Activated T-helper 1 cell treated with Interleukin-2 at 50 U/mL for 16 hours (primary cell): ENCODE results near the gene SCO2.

Source experiments
- DNase-seq: peaks from one replicate; pipeline ENCODE4 v3.0.0-alpha.2; 2020; ENCODE audit warnings: low read depth

SCO2 gene, protein sequence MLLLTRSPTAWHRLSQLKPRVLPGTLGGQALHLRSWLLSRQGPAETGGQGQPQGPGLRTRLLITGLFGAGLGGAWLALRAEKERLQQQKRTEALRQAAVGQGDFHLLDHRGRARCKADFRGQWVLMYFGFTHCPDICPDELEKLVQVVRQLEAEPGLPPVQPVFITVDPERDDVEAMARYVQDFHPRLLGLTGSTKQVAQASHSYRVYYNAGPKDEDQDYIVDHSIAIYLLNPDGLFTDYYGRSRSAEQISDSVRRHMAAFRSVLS

DNA sequence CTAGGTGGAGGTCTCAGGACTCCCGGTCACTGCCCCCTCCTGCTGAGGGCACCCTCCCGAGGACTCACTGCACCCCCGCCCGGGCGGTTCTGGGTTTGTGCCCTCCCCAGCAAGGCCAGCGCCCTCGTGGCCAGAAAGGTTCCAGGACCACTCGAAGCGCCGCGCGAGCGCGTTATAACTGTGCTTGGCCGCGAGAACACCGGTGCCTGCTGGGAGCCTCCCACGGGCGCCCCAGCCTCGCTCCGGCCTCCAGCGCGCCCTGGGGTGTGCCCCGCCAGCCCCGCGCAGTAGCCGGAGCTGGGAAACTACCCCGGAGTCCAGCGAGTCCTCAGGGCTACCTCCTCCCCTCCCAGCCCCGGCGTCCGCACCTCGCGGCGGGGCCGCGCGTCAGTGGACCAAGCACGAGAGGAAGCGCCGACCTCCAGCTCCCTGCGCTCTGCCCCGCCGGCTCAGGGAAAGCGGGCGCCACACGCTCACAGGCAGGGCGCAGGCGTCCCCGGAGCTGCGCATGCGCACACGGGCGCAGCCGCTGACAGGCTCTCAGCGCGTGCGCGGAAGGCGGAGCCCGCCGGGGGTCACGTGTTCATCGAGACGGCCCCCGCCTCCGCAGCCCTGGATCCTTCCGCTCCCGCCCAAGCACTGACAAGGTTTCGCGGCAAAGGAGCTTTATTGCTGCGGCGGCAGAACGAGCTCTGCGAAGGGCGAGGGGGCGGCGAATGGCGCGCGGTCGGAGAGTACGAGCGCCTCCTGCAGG lies at the start of gene SCO2:
Gene SCO2, minus strand, starts transcription at position 495 of the 754 bp plus-strand sequence. CDS start 1,187 bp downstream, outside the sequence.
- DNase-seq, result peak; percentile 98

DNA sequence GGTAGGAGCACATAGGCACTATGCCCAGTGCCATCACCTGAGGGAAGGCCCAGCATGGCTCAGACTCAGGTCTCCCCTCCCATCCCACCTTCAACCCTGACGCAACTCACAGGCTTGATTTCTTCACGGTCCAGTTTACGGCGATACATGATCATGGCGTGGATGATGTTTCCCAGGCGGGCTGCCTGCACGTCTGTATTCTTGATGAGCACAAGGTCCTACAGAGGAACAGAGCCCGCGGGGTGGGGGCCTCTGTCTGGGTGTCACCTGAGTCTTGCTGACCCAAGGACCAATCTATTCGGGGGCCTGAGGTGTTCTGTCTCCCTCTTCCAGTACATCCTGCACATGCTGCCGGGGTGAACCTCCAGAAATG lies 49.0 kb upstream of the SCO2 start:
- DNase-seq, result no peak

DNA sequence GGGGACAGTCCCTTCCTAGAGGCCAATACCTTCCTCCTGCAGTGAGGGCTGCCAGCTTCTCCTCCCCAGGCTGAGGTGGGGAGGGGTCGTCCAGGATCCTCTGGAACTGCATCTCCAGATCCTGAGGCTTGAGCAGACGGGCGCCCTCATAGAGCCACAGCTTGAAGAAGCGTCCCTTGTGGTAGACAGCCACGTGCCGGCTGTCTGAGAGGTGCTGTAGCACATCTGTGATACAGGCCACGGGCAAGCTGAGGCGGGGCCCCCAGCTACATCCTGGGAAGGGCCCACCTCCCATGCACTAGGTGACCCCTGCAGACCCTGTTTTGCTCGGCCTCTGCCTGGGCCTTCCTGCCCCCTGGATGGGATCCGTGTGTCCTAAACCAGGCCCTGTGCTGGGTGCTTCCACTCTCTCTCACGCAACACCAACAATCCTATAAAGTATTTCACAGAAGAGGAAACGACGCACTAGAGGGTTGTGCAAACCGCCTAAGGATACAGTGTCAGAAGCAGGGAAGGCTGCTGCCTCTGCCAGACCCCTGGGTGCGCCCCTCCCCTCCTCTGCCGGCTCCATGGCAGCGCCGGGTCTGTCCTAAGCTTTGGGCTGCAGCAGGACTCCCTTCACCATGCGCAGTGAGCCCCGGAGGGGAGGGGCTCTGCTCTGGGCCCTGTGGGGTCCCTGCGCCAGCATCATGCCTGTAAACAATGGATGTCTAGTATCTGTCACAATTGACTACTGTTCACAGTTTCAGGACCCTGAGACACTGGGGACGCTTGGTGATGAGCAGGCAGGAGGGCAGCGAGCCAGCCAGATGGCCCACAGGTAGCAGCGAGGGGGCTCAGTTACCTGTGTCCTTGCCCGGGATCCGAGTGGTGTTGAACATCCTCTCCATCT lies 48.3 kb upstream of the SCO2 start:
- no peak for DNase-seq

DNA sequence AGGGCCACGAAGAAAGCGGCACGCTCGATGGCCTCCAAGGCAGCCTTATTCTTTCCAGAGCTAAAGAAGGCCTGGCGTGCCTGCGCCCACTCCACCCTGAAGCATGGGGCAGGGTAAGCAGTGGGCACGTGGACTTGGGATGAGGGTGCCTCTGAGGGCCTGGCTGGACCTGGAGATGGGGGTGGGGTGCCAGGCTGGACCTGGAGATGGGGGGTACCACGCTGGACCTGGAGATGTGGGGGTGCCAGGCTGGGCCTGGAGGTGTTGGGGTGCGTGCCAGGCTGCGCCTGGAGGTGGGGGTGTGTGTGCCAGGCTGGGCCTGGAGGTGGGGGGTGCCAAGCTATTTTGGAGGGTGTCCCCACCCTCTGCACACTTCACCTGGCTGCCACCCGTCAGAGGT lies 47.6 kb upstream of the SCO2 start:
- no peak for DNase-seq

DNA sequence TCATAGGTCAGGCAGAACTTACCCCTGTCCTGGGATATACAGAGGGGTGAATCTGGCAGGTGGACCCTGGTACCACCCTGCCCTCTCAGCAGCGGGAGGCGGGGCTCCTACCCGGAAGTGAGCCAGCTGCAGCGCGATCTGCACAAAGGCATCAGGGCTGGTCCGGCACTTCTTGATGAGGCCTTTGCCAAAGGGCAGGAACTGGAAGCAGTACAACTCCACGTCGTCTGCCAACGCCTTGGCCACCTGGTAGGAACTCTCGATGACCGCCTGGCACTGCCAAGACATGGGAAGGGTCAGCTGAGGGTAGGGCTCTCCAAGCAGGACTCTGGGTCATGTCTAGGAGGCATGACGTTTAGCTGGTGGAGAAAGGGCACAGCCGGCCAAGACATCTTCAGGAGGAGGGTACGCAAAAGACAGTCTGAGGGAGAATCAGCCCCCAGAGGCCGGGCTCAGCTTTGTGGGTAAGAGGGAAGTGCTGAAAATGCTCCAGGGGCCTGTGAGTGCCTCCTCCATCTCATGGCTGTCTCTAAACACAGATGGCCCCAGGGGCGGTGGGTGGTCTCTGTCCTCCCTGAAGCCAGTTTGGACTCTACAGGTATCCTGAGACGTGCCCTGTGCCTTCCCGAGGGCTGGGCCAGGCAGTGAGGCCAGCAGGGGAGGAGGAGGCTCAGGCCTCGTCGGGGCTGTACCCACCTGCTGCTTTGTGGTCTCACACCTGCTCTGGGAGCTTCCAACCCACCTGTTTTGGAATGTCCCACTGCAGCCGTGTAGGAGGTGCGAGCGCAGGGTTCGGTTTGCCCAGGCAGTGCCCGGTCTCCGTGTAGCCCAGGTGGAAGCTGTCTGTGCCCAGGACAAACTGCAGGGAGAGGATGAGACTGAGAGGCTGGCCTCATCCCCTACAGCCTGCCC lies 46.1 kb upstream of the SCO2 start:
- no peak for DNase-seq

DNA sequence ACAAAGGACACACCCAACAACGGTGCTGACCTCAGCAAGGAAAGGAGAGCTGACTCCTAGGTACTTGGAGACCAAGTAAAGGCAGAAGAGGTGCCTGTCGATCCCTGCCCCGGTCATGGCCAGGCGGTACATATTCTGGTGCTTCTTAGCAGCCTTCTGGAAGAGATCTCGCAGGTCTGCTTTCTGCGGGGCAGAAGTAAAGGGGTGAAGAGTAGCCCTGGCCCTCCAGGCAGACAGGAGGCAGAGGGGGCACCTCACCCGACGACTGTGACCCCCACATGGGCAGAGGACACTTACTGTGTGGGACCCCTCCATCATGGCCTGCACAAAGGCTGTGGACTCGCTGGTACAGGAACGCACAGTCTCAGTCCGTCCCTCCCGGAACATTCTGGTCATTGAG lies 45.5 kb upstream of the SCO2 start:
- no peak for DNase-seq

DNA sequence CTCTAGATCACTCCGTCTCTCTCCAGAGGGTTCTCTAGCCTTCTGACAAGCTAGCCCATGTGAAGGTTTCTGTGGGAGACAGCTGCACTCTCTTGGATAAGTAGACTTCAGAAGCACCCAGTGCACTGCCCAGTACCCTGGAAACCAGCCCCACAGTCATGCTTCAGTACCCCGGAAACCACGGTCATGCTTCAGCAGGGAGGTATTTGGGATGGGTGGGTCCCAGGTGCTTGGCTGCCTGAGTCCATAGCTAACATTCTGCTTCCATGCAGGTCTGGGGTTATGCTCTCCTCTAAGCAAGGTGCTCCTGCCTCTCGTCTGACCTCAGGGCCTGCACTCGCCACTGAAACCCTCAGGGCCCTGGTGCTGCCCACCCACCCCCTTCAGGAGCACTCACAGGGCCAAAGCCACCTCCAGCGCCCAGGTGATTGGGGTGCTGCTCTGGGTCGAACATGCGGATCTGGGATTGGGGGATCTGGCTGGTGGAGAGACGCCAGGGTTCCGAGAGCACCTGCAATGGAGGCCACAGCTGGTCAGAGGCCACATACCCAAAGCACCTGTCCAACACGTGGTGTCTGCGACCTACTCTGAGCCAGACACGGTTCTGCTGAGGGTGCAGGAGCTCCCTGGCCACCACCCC lies 44.6 kb upstream of the SCO2 start:
- no peak for DNase-seq

DNA sequence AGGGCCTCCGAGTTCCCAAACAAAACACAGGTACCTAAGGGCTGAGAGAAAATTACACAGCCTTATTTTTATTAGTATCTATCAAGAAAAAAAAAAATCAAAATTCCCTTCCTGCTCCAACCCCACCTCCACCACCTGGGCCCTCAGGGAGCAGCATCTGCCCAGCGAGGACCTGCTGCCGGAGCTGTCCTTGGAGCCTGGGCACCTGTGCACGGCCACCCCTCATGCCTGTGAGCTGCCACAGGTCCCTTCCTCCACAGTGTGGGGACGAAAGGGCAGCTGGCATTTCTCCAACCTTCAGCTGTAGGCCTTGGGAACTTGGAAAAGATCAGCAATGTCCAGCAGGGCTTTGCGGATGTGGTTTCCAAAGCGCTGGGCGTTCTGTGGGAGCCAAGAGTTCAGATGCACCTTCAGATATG lies 43.7 kb upstream of the SCO2 start:
- DNase-seq, result no peak

DNA sequence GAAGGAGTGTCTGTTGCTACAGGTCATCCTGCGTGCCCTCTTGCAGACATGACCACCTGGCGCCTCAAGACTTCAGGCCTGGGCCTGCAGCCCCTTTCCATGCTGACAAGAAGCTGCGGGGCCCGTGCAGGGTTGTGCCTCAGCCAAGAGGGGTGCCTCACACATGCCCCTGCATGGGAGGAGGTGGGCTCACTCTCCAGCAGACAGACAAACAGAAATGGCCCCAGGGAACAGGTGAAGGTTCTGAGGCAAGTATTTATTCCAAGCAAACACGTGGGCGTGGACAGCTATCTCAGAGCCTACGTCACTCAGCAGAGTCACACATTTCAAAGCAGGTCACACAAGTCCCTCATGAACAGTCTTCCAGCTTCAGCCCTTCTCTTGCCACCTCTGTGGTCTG lies 43.2 kb upstream of the SCO2 start:
- no peak for DNase-seq

DNA sequence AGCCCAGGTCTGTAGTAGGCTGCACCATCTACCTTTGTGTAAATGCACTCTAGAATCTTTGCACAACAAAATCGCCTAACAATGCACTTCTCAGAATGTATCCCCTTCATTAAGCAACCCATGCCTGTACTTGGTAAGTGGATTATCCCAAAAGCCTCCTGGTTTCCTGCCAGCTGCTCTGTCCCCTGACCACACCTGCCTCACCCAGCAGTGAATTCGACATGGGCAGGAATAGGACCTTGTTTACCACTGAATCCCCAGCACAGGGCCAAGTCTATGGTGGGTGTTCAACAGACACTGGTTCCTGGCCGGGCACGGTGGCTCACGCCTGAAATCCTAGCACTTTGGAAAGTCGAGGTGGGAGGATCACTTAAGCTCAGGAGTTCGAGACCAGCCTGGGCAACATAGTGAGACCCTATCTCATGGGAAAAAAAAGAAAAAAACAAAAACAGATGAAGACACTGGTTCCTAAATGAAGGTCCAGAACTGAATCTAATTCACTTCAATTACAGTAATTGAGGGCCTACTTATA lies 42.4 kb upstream of the SCO2 start:
- no peak for DNase-seq

DNA sequence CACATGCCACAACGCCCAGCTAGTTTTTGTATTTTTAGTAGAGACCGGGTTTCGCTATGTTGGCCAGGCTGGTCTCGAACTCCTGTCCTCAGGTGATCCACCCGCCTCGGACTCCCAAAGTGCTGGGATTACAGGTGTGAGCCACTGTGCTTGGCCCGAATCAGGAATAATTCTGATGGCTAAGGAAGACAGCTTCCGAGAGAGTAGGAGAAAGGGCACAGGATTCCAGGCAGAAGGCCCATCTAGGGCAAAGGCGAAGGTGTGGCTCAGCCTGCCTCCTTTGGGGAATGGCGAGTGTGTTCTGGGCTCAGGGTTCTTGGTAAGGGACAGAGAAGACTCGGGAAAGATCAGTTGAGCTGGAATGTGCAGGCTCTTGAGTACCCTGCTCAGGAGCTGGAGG lies 38.9 kb upstream of the SCO2 start:
- no peak for DNase-seq

DNA sequence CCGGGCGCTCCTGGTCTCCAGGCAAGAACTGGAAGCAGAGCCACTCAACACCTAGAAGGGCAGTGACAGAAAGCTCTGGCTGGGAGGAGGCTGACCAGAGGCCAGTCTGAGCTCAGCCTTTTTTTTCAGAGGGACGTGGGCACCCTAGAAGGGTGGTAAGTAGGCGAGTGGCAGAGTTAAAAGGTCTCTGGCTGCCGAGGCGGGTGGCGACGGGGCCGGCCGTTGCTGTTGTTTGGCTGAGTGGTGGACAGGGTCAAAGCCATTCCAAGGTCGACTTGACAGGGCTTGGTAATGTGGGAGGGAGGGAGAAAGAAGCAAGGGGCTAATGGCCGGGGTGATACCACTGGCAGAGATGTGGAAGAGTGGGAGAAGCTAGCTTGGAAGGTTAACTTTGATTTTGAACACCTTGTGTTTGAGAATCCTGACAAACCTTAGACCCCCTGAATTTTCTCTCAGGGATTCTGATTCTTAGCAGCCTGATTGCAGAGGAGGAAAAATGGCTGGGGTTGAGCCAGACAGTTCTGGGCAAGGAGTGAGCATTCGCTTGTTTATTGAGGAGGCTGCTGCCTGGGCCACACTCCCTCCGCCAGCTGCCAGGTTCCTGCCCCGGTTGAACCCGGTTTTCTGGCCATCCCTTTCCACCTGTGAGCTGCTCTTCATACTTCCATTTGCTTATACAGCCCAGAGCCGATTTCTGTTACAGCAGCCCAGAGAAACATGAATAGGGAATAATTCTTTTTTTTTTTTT lies 38.2 kb upstream of the SCO2 start:
- DNase-seq, result no peak

DNA sequence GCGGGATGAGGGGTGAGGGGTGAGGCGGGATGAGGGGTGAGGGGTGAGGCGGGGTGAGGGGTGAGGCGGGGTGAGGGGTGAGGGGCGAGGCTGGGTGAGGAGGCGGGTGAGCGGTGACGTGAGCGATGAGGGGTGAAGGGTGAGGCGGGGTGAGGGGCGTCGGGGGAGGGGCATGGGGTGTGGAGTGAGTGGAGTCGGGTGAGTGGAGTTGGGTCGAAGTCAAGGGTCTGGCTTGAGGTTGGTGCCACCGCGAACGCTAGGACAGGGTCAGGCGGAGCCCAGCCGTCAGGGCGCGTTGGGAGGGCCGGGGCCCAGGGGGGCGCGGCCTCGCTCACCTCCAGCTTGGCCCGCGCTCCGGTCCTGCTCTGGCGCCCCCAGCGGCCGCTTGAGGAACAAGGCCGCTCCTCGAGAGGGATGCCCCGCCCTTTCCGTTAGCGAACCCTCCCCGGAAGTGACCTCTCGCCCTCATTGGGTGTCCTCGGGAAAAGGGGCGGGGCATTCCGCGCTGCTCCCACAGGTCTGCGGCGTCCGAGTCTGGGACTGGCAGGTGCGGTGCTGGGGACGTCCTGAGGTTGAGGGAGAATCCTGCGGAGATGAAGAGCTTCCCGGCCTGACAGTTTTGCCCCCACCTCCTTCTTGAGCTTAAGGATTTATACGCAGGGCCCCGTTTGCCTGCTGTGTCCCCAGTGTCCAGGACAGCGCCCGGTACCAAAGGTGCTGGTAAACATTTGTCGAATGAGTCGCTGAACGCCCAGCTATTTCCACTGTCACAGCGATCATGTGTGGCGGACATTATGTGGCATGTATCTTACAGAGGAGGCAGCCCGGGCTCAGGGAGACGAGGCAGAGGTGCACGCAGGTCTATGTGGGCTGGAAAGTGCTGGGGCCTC lies 37.4 kb upstream of the SCO2 start, which contains the start of gene SYCE3:
Gene SYCE3, minus strand, starts transcription at position 397 of the 890 bp plus-strand sequence. CDS start 6,514 bp downstream, outside the sequence.
- peak; percentile 94 for DNase-seq

DNA sequence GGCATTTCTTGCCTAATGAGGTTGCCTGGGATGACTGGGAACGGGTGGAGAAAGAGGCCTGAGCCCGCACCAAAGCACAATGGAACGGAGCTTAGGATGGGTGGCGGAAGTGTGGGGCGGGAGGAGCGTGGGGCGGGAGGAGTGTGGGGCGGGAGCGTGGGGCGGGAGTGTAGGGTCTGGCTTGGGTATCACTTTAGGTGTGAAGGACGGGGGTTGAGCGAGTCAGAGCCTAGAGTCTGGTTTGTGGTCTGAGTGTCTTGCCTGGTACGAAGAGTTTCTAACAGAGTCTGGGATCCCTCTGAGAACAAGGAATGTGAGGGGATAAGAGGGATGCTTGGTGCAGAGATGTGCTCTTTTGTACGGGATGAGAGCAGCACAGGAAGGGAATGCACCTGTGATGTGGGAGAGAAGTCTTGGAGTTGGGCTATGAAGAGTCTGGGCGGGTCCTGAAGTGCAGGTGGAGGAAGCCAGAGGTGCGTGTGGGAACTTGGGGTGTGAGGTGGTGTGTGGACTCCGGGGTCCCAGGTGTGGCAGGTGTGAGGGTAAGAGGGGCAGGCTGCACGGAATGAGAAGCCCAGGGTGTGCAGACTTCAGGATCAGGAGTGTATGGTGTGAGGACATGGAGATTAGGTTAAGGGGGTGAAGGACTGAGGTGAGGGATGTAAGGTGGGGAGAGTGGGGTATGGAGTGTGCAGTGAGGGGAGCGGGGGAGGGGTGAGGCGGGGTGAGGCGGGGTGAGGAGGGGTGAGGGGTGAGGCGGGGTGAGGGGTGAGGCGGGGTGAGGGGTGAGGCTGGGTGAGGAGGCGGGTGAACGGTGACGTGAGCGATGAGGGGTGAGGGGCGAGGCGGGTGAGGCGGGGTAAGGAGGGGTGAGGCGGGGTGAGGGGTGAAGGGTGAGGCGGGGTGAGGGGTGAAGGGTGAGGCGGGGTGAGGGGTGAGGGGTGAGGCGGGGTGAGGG lies 36.3 kb upstream of the SCO2 start:
- no peak for DNase-seq

DNA sequence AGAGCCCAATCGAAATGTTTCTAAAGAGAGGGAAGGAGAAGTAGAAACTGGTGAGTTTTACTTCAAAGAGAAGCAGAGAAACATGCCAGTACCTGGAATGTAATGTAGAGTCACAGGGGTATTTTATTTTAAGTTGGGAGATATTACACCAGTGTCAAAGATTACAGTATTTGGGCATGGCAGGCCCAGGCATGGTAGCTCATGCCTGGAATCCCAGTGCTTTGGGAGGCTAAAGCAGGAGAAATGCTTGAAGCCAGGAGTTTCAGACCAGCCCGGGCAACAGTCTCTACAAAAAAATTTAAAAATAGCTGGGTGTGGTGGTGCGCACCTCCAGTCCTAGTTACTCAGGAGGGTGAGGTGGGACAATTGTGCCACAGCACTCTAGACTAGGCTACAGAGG lies 34.6 kb upstream of the SCO2 start:
- DNase-seq, result no peak

DNA sequence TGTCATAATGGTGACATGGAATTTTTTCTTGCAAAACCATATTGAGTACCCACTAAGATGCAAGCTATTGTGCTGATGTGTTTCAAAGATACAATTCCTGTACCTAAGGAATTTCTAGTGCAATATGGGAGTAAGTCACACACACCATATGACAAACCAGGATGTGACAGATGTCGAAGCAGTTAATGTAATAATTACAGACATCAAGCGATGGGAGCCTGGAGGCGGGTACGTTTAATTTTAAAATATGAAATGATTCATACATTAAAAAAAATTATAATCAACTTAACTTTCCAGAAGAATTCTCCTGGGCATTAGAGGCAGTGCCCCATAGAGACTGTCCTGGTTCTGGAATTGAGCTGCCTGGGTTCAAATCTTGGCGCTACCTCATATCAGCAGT lies 31.3 kb upstream of the SCO2 start:
- no peak for DNase-seq

DNA sequence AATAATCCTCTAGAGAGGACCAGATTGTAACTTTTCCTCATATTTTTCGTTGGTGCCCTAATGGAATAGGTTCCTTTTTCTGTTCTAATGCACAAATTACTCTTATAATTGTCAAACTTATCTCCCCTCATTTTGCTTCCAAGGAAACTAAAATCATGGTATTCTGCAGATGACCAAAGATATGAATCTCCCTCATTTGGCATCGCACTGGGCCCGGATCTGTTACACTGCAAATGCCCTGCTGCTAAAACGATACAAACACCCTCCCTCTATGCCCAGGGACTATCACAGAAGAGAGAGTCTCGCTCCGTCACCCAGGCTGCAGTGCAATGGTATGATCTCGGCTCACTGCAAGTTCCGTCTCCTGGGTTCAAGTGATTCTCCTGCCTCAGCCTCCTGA lies 27.9 kb upstream of the SCO2 start:
- no peak for DNase-seq
